Fibroblast of villous mesenchyme (primary cell): Measurements from ENCODE around the gene OLFML3. TPM values are rescaled to one million over a fixed set of nuclear protein-coding genes. Genes with fewer than 3 reads are reported as not detected.

Experiments used
- DNase-seq: peaks from one replicate; pipeline ENCODE4 v3.0.0-alpha.2; 2010; ENCODE audit warnings: low read depth
- H3K4me3 ChIP-seq: 2 replicates; pipeline ENCODE4 v1.5.1; 2011; ENCODE audit warnings: low read depth, mild to moderate bottlenecking, low read length
- total RNA-seq: library from RNA; depleted of rRNA; stranded (reverse); fragments of >200 nt; gene quantifications from 2 replicates; pipeline ENCODE4 v1.2.3, GENCODE V29; 2012
- TF ChIP-seq, protein P1 (sequence below): IDR thresholded peaks from 2 replicates; pipeline ENCODE4 v1.5.1; 2012; ENCODE audit warnings: low read depth, mild to moderate bottlenecking, low read length; ENCODE audit not compliant: insufficient read depth

Gene OLFML3
- total RNA-seq, 1 donor = 107 TPM

DNA sequence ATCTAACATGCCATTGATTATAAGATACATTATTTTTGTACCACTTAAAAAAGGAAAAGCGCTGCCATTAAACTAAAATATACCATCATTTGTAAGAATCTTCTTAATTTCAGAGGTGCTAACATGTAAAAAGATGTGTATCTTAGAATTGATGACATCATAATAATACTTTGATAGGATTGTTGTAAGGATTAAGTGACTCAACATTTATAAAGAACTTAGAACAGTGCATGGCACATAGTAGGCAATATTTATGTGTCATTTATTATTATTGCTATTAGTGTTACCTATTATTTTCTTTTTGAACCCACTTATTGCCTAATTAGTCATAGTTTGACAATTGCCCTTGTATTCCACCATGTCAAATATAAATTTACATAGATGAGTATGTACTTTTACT is 28.4 kb upstream of the OLFML3 start:
- TF ChIP-seq, protein P1, sequence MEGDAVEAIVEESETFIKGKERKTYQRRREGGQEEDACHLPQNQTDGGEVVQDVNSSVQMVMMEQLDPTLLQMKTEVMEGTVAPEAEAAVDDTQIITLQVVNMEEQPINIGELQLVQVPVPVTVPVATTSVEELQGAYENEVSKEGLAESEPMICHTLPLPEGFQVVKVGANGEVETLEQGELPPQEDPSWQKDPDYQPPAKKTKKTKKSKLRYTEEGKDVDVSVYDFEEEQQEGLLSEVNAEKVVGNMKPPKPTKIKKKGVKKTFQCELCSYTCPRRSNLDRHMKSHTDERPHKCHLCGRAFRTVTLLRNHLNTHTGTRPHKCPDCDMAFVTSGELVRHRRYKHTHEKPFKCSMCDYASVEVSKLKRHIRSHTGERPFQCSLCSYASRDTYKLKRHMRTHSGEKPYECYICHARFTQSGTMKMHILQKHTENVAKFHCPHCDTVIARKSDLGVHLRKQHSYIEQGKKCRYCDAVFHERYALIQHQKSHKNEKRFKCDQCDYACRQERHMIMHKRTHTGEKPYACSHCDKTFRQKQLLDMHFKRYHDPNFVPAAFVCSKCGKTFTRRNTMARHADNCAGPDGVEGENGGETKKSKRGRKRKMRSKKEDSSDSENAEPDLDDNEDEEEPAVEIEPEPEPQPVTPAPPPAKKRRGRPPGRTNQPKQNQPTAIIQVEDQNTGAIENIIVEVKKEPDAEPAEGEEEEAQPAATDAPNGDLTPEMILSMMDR = no peak
- no peak overlapping the region for H3K4me3 ChIP-seq
- no peak for DNase-seq

DNA sequence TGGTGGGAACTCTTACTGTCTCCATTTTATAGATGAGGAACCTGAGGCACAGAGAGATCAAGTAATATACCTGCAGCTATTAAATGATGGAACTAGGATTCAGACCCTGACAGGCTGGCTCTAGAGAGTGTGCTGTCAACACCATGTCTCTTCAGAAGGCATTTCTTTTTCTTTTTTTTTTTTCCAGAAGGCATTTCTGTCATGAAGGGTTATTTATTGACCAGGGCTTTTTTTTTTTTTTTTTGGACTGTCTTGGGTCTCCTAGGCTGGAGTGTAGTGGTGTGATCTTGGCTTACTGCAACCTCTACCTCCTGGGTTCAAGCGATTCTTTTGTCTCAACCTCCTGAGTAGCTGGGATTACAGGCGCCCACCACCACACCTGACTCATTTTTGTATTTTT is 27.6 kb upstream of the OLFML3 start:
- TF ChIP-seq, protein P1 = no peak
- no peak for DNase-seq
- no peak overlapping the region for H3K4me3 ChIP-seq

DNA sequence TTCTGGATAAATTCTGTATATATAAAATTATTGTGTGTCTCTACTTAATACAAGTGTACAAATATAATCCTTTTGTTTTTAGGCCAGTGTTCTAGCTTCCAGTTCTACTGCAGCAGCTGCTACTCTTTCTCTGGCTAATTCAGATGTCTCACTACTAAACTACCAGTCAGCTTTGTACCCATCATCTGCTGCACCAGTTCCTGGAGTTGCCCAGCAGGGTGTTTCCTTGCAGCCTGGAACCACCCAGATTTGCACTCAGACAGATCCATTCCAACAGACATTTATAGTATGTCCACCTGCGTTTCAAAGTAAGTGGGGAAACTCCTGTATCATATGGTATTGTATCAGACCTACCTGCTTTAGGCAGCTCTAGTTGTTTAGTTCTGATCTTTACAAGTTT is 21.3 kb upstream of the OLFML3 start:
- H3K4me3 ChIP-seq = no peak overlapping the region
- TF ChIP-seq, protein P1 = no peak
- no peak for DNase-seq

DNA sequence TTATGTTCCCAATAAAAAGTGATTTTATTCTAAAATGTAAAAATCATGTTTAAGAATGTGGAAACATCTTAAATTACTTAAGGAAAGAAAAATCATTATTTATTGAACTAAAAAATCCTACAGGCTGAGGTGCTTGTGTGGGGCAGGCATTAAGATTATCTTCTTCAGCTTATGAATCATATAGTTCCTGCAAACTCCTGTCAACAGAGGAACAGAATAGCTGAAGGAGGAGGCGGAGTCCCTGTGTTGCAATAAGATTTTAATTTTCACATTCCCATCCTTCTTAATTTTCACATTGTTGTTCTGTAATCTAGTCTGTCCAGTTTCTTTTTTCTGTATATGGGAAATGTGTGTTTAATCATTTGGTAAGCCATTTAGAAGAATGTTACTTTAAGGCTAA is 20.6 kb upstream of the OLFML3 start:
- no peak for DNase-seq
- TF ChIP-seq, protein P1 = no peak
- H3K4me3 ChIP-seq = no peak overlapping the region

DNA sequence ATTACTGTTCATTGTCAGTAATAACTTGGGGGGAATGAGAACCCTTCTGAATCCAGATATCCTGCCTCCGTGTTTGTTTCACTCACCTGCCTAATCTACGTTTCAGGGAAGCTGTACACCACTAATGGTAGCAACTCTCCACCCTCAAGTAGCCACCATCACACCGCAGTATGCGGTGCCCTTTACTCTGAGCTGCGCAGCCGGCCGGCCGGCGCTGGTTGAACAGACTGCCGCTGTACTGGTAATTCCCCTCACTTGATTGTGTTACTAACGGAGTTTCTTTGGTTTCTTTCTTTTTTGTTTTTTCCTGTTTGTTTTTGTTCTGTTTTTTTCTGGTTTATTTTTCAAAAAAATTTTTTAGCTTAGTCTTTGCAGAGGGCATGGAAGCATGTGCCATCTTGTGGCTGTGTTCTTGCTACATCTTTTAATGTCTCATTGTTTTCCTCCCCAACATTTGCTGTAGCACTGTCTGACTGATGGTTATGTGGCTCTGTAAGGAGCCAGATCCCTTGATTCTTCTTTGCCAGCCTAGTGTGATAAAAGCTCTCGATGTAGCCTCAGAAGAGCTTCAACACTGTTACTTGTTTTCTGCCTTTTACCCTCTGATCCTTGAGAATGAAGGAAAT is 15.9 kb upstream of the OLFML3 start:
- H3K4me3 ChIP-seq = no peak overlapping the region
- no peak for DNase-seq

DNA sequence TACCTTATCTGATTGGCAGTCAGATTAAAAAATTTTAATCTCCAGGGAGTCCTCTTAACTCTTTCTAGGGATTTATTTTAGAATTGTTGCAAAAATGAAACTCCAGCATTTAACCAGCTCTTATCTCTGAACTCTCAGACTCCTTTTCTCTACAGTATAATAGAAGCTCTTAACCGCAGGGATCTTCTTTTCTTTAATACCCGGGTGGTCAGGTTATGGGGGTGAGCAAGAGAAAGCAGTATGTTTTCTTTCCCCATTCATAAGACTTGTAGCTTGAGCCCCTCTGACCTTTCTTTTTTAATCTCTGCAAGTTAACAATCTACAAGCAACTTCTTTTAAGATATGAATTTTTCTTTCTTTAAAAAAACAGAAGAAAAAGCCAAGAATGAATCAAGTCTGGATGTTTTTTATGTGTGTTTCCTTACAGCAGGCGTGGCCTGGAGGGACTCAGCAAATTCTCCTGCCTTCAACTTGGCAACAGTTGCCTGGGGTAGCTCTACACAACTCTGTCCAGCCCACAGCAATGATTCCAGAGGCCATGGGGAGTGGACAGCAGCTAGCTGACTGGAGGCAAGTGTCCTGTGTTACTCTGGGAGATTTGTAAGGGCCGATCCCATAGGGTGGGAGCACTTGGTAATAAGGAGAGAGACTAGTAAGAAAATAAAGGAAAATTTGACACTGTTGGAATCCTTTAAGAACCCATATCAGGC is 13.4 kb upstream of the OLFML3 start:
- TF ChIP-seq, protein P1 = no peak
- peak; percentile 44 for DNase-seq
- H3K4me3 ChIP-seq = no peak overlapping the region

More for the DNA sequence above, 15.9 kb upstream of the OLFML3 start:
- TF ChIP-seq, protein P1 = peak; percentile 30
